GM10248 (cell line): ENCODE data around the gene KCNMA1.

Experiments used
- CTCF ChIA-PET: fragments of 300-600 bp; sonication (Branson Sonifier 250); formaldehyde crosslinking; extraction: SDS; loops from one replicate; lab custom pipeline; 2021; ENCODE audit warnings: antibody characterized with exemption; lab: Yijun Ruan, JAX
- POLR2A ChIA-PET: fragments of 350-650 bp; sonication (Branson Sonifier 250); formaldehyde crosslinking; extraction: SDS; loops from one replicate; lab custom pipeline; 2020; ENCODE audit warnings: antibody characterized with exemption; lab: Yijun Ruan, JAX
- DNase-seq: peaks from one replicate; pipeline ENCODE4 v3.0.0; 2012; ENCODE audit errors: extremely low spot score
- CTCF ChIP-seq: IDR thresholded peaks from 2 replicates; pipeline ENCODE4 v1.5.1; 2012; ENCODE audit warnings: mild to moderate bottlenecking, low read depth; ENCODE audit errors: extremely low read depth, missing control alignments, control extremely low read depth

Gene KCNMA1

GRCh38 chr10:77653210-77653609 lies 15.6 kb upstream of the KCNMA1 start:
- ChIA-PET POLR2A (no interaction called here), CTCF (interaction anchor here (1.8 to 2.4 kb wide), 2 partner anchors 10 to 479 kb away, joined by 4 to 10 read pairs; no protein-coding TSS in a partner anchor)
- no peak for DNase-seq
- TF ChIP-seq CTCF = no peak

DNA sequence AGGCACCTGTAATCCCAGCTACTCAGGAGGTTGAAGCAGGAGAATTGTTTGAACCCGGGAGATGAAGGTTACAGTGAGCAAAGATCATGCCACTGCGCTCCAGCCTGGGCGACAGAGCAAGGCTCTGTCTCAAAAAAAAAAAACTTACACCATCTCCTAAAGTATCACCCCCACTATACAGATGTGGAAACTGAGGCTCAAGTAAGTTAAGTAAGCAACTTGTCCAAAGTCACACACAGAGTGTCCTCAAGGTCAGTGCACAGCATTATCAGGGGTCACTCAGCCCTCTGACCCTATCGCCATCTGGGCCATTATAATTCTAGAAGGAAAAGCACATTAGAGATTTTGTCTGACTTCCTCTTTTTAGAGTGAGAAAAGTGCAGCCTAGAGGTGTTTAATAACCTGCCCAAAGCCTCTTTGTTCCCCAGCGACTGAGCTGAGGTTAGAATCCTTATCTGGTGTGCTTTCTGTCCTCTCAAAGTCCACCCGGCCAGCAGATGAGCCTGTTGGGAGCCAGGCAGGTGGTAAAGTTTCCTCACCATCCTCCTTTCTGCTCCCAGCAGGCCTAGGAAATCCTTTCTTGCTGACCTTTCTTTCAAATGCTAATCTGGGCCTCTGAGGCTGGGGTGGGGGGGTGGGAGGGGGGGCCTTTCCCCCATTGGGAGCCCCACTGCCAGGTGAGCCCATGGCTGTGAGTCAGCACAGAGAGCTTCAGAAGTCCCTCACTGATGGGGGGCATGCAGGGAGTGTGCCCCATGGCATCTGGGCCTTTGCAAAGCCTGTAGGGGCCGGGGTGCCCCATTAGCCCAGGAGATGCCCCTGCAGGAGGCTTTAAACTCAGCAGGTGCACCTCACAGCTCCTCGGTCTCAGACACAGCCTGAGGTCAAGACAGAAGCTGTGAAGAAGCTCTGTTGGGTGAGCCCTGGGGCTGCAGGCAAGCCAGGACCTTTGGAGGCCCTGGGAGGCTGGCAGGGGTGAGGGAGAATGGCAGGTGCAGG lies 12.0 kb upstream of the KCNMA1 start:
- CTCF ChIA-PET = interaction anchor here (1.4 to 11.8 kb wide), 2 partner anchors 62 to 483 kb away, joined by 3 to 147 read pairs; no protein-coding TSS in a partner anchor
- no peak for TF ChIP-seq CTCF
- DNase-seq = no peak
- POLR2A ChIA-PET = no interaction called here

DNA sequence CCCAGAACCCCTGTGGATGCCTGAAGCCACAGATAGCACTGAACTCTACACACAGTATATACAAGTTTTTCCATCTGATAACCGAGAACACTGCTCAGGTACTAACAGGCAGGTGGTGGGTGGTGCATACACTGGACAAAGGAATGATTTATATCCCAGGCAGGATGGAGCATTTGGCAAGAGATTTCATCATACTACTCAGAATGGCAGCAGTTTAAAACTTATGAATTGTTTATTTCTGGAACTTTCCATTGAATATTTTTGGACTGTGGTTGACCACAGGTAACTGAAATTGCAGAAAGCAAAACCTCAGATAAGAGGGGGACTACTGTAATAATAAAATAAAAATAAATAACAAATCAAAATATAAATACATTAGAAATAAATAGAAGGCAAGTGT lies 10.9 kb upstream of the KCNMA1 start:
- ChIA-PET POLR2A (no interaction called here), CTCF (interaction anchor here (8.7 to 11.8 kb wide), 2 partner anchors 475 to 482 kb away, joined by 106 to 147 read pairs; no protein-coding TSS in a partner anchor)
- no peak for TF ChIP-seq CTCF
- no peak for DNase-seq

DNA sequence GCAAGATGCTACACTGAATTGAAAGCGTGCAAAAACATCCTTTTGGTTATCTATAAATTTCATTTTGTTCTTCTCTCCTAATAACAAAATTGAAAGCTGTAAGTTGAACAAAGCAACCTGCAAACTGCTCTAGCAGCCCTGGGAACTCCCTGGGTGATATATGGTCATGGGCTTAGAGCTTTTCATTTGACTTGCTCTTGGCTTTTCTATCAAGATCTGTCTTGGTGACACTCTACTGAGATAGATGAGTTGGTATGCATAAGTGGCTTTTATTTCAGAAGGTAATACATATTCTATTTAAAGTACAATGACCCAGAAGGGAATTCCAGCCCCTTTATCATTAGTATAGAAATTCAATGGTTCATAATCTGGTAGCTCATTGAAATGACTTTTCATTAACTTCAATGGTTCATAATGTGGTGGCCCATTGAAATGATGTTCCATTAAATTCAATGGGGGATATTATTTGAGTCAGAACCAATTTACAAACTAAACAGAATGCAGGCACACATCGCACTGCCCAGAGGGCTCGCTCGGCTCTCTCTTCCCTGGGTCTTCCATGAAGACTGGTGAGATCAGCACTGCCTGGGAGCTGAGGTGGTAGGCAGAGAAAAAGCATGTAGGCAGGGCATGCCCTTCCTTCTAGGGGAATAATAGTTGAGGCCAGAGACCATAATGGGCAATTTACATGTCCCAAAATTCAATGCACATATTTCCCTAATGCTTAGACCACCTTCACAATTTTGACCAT lies 10.1 kb upstream of the KCNMA1 start:
- no peak for TF ChIP-seq CTCF
- CTCF ChIA-PET = interaction anchor here (1.0 to 11.8 kb wide), 5 partner anchors 9 to 482 kb away, joined by 3 to 147 read pairs (median 8); no protein-coding TSS in a partner anchor
- no peak for DNase-seq
- POLR2A ChIA-PET = no interaction called here

DNA sequence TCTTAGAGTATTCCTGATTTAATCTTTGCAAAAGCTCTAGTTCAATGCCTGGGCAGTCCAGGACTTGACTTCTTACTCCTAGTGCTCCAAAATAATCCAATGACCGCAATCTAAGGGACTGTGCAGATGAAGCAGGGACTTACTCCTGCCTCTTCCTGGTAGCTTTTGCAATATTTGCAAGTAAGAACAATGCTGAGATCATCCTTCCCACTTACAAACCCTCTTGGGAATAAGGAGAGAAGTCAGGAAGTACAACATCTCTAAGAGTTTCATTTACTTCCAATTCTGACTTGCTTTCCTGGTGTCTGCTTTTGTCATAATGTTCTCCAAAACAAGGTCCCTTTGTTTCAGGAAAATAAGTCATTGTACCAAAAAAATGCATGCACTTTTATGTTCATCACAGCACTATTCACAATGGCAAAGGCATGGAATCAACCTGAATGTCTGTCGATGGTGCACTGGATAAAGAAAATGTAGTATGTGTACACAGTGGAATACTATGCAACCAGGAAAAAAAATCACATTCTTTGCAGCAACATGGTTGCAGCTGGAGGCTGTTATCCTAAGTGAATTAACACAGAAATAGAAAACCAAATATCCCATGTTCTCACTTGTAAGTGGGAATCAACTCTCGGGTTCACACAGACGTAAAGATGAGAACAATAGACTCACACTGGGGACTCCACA lies 7.1 kb upstream of the KCNMA1 start:
- CTCF ChIA-PET = interaction anchor here (0.6 to 11.8 kb wide), 13 partner anchors 11 to 485 kb away, joined by 3 to 147 read pairs (median 5); no protein-coding TSS in a partner anchor

More for the DNA sequence above, 7.1 kb upstream of the KCNMA1 start:
- no peak for DNase-seq
- TF ChIP-seq CTCF = no peak
- POLR2A ChIA-PET = no interaction called here
